ENCODE measurements around the gene RAB23. TPM values are rescaled to one million over a fixed set of nuclear protein-coding genes. Genes with fewer than 3 reads are reported as not detected.

Gene RAB23
- polyA plus RNA-seq, 3 donors = 0.16 to 0.46 (median 0.25) TPM

GRCh38 chr6:57252137-57252536 is 30.0 kb upstream of the RAB23 start:
- H3K36me3 ChIP-seq (replicated peaks in 1 of 2; ENCODE audit: control insufficient read depth in 1 of 2, insufficient read depth in 2 of 2, low read length in 2 of 2) = no peaks in the 10 kb centered on the region
- no peaks in the 10 kb centered on the region for H4K20me1 ChIP-seq (ENCODE audit: insufficient read depth, low read length)
- no peaks in the 10 kb centered on the region for H3K27me3 ChIP-seq (ENCODE audit: control insufficient read depth in 2 of 2, insufficient read depth in 2 of 2, low read length in 2 of 2)
- H3K27ac ChIP-seq (ENCODE audit: low read depth in 1 of 2, low read length in 2 of 2) = no peak overlapping the region
- no peak overlapping the region for H3K4me3 ChIP-seq (replicated peaks in 1 of 3; ENCODE audit: low read depth in 2 of 3, low read length in 3 of 3)
- no peaks in the 10 kb centered on the region for H3K79me2 ChIP-seq (ENCODE audit: insufficient read depth, low read length)
- no peaks in the 10 kb centered on the region for H3K4me1 ChIP-seq (ENCODE audit: control insufficient read depth in 1 of 2, insufficient read depth in 2 of 2, low read length in 2 of 2)
- Mint-ChIP-seq H3K4me1 (no peaks in the 10 kb centered on the region), H3K36me3 (no peaks in the 10 kb centered on the region), H3K9me3 (peaks cover 0 to 2% (median 0%) of the 10 kb centered on the region in 7 donors), H3K4me3 (no peak overlapping the region), H3K27me3 (ENCODE audit: low read depth in 3 of 3) (no peaks in the 10 kb centered on the region), H3K27ac (no peak overlapping the region)
- no peak for DNase-seq
- H3K9me3 ChIP-seq (replicated peaks in 1 of 2; ENCODE audit: control insufficient read depth in 1 of 2, insufficient read depth in 1 of 2, low read length in 2 of 2) = no peaks in the 10 kb centered on the region
- H3K4me2 ChIP-seq (replicated peaks; ENCODE audit: extremely low read depth, low read length, poor library complexity, severe bottlenecking) = no peak overlapping the region
- intact Hi-C loops (cut with micrococcal nuclease) = no loop called here
- no peak overlapping the region for H3K9ac ChIP-seq (ENCODE audit: insufficient read depth, low read length, poor library complexity, severe bottlenecking)
- H2AFZ ChIP-seq (ENCODE audit: insufficient read depth, low read depth, low read length, poor library complexity, severe bottlenecking) = no peak overlapping the region
- WGBS (ENCODE audit: insufficient coverage) = 94% methylated on average over 7 of the region's 9 CpGs
- no peak for TF ChIP-seq CTCF (IDR thresholded peaks at IDR 0.05)

- DNase-seq = no peak
- no peaks in the 10 kb centered on the region for H3K27me3 Mint-ChIP-seq (ENCODE audit: low read depth in 3 of 3)
- H3K9me3 Mint-ChIP-seq = peaks cover 0 to 3% (median 2%) of the 10 kb centered on the region in 7 donors
- no peak overlapping the region for H3K4me3 ChIP-seq (replicated peaks in 1 of 3; ENCODE audit: low read depth in 2 of 3, low read length in 3 of 3)
- no peak overlapping the region for H3K4me3 Mint-ChIP-seq
- no peaks in the 10 kb centered on the region for H3K4me1 ChIP-seq (ENCODE audit: control insufficient read depth in 1 of 2, insufficient read depth in 2 of 2, low read length in 2 of 2)
- no peak overlapping the region for H3K27ac Mint-ChIP-seq
- TF ChIP-seq CTCF (IDR thresholded peaks at IDR 0.05) = no peak
- H3K27ac ChIP-seq (ENCODE audit: low read depth in 1 of 2, low read length in 2 of 2) = no peak overlapping the region
- H4K20me1 ChIP-seq (ENCODE audit: insufficient read depth, low read length) = no peaks in the 10 kb centered on the region
- WGBS (ENCODE audit: insufficient coverage) = 94% methylated on average over 3 of the region's 4 CpGs
- H3K79me2 ChIP-seq (ENCODE audit: insufficient read depth, low read length) = no peaks in the 10 kb centered on the region
- no peaks in the 10 kb centered on the region for H3K36me3 ChIP-seq (replicated peaks in 1 of 2; ENCODE audit: control insufficient read depth in 1 of 2, insufficient read depth in 2 of 2, low read length in 2 of 2)
- no peak overlapping the region for H3K4me2 ChIP-seq (replicated peaks; ENCODE audit: extremely low read depth, low read length, poor library complexity, severe bottlenecking)
- H3K36me3 Mint-ChIP-seq = no peaks in the 10 kb centered on the region
- no peak overlapping the region for H3K9ac ChIP-seq (ENCODE audit: insufficient read depth, low read length, poor library complexity, severe bottlenecking)
- H3K4me1 Mint-ChIP-seq = no peaks in the 10 kb centered on the region
- intact Hi-C loops (cut with micrococcal nuclease) = no loop called here
- no peaks in the 10 kb centered on the region for H3K27me3 ChIP-seq (ENCODE audit: control insufficient read depth in 2 of 2, insufficient read depth in 2 of 2, low read length in 2 of 2)
- H3K9me3 ChIP-seq (replicated peaks in 1 of 2; ENCODE audit: control insufficient read depth in 1 of 2, insufficient read depth in 1 of 2, low read length in 2 of 2) = no peaks in the 10 kb centered on the region
- no peak overlapping the region for H2AFZ ChIP-seq (ENCODE audit: insufficient read depth, low read depth, low read length, poor library complexity, severe bottlenecking)
These were observed 28.2 kb upstream of the RAB23 start for GRCh38 chr6:57250348-57250747.

Measured in CD14-positive monocyte (primary cell).